Right kidney (tissue), 1 donor: ENCODE data around the gene NR3C1.
"Not testable (repeated sequence)": the region's sequence is repeated elsewhere in the genome, so short reads cannot be mapped to it uniquely, and the experiment has no call there.

Source experiments
- DNase-seq: peaks from one replicate; pipeline ENCODE4 v3.0.0-alpha.2; 2016

The NR3C1 gene

GRCh38 chr5:143338658-143339366 lies 64.7 kb downstream of the NR3C1 start:
- no peak for DNase-seq

GRCh38 chr5:143337946-143338345 lies 65.5 kb downstream of the NR3C1 start:
- DNase-seq: no peak

- no peak for DNase-seq
These were observed 67.0 kb downstream of the NR3C1 start for GRCh38 chr5:143336485-143336884.

- no peak for DNase-seq
These were observed 68.6 kb downstream of the NR3C1 start for GRCh38 chr5:143334903-143335302.

GRCh38 chr5:143334380-143334779 lies 69.1 kb downstream of the NR3C1 start:
- DNase-seq: not testable (repeated sequence)

- no peak for DNase-seq
These were observed 71.5 kb downstream of the NR3C1 start for GRCh38 chr5:143331956-143332355.

- DNase-seq: no peak
These were observed 73.6 kb downstream of the NR3C1 start for GRCh38 chr5:143329843-143330242.

GRCh38 chr5:143328589-143329220 lies 74.8 kb downstream of the NR3C1 start:
- no peak for DNase-seq

GRCh38 chr5:143325086-143325485 lies 78.4 kb downstream of the NR3C1 start:
- not testable (repeated sequence) for DNase-seq

- not testable (repeated sequence) for DNase-seq
These were observed 80.4 kb downstream of the NR3C1 start for GRCh38 chr5:143322931-143323630.

GRCh38 chr5:143322176-143322575 lies 81.3 kb downstream of the NR3C1 start:
- no peak for DNase-seq

- no peak for DNase-seq
These were observed 83.9 kb downstream of the NR3C1 start for GRCh38 chr5:143319437-143320227.

- no peak for DNase-seq
These were observed 84.7 kb downstream of the NR3C1 start for GRCh38 chr5:143318833-143319232.

- no peak for DNase-seq
These were observed 85.2 kb downstream of the NR3C1 start for GRCh38 chr5:143318270-143318669.

- no peak for DNase-seq
These were observed 86.4 kb downstream of the NR3C1 start for GRCh38 chr5:143316844-143317631.

GRCh38 chr5:143316337-143316736 lies 87.1 kb downstream of the NR3C1 start:
- DNase-seq: no peak

GRCh38 chr5:143315929-143316328 lies 87.6 kb downstream of the NR3C1 start:
- DNase-seq: no peak

GRCh38 chr5:143315214-143315613 lies 88.3 kb downstream of the NR3C1 start:
- no peak for DNase-seq

- DNase-seq: no peak
These were observed 88.8 kb downstream of the NR3C1 start for GRCh38 chr5:143314659-143315058.

- DNase-seq: no peak
These were observed 89.4 kb downstream of the NR3C1 start for GRCh38 chr5:143314099-143314498.

- no peak for DNase-seq
These were observed 90.1 kb downstream of the NR3C1 start for GRCh38 chr5:143313298-143313852.

GRCh38 chr5:143312822-143313221 lies 90.7 kb downstream of the NR3C1 start:
- no peak for DNase-seq
